SK-N-SH treated with all-trans-retinoic acid at 6 μM for 48 hours (cell line): ENCODE results near the gene SEMA4C.

Experiments
- ATAC-seq: fragments of 200-7000 bp; cut with Tn5 transposase; 3 replicates; pipeline ENCODE4 v1.9.1; 2020; ENCODE audit warnings: mild to moderate bottlenecking, moderate library complexity
- ARNTL ChIP-seq: fragments of 450-650 bp; formaldehyde crosslinking; IDR thresholded peaks from 2 replicates; pipeline ENCODE4 v1.5.0; 2020; ENCODE audit warnings: low read depth, mild to moderate bottlenecking, moderate library complexity, borderline replicate concordance
- BACH2 ChIP-seq: fragments of 250-450 bp; sonication (Bioruptor Pico); IDR thresholded peaks from 2 replicates; pipeline ENCODE4 v1.9.0; 2021; ENCODE audit warnings: mild to moderate bottlenecking, borderline replicate concordance
- CSDC2 ChIP-seq: fragments of 250-450 bp; sonication (Bioruptor Pico); IDR thresholded peaks from 2 replicates; pipeline ENCODE4 v1.5.0; 2020; ENCODE audit warnings: mild to moderate bottlenecking, moderate library complexity
- ESRRG ChIP-seq: fragments of 250-450 bp; sonication (Bioruptor Pico); IDR thresholded peaks from 2 replicates; pipeline ENCODE4 v1.6.1; 2021; ENCODE audit warnings: mild to moderate bottlenecking
- GLIS3 ChIP-seq: fragments of 250-450 bp; sonication (Bioruptor Pico); IDR thresholded peaks from 2 replicates; pipeline ENCODE4 v1.5.0; 2020; ENCODE audit warnings: mild to moderate bottlenecking, moderate library complexity
- ISL1 ChIP-seq: fragments of 250-450 bp; sonication (Bioruptor Pico); IDR thresholded peaks from 2 replicates; pipeline ENCODE4 v2.1.2; 2022; ENCODE audit warnings: mild to moderate bottlenecking, moderate library complexity
- OSR1 ChIP-seq: fragments of 250-450 bp; sonication (Bioruptor Pico); IDR thresholded peaks from 2 replicates; pipeline ENCODE4 v1.8.0; 2022; ENCODE audit warnings: moderate library complexity, mild to moderate bottlenecking, inconsistent platforms
- PPARA ChIP-seq: fragments of 250-450 bp; sonication (Bioruptor Pico); IDR thresholded peaks from 2 replicates; pipeline ENCODE4 v1.5.0; 2020; ENCODE audit warnings: mild to moderate bottlenecking, borderline replicate concordance
- RARB ChIP-seq: fragments of 250-450 bp; sonication (Bioruptor Pico); IDR thresholded peaks from 2 replicates; pipeline ENCODE4 v1.8.0; 2021; ENCODE audit warnings: mild to moderate bottlenecking, moderate library complexity
- SNAI2 ChIP-seq: fragments of 250-450 bp; sonication (Bioruptor Pico); IDR thresholded peaks from 2 replicates; pipeline ENCODE4 v1.5.0; 2020; ENCODE audit warnings: mild to moderate bottlenecking, moderate library complexity
- TCF4 ChIP-seq: fragments of 250-450 bp; sonication (Bioruptor Pico); IDR thresholded peaks from 2 replicates; pipeline ENCODE4 v1.8.0; 2021; ENCODE audit warnings: mild to moderate bottlenecking, moderate library complexity, borderline replicate concordance
- TOX ChIP-seq: fragments of 250-450 bp; sonication (Bioruptor Pico); IDR thresholded peaks from 2 replicates; pipeline ENCODE4 v1.8.0; 2021; ENCODE audit warnings: mild to moderate bottlenecking, moderate library complexity, borderline replicate concordance
- ZC3H10 ChIP-seq: fragments of 250-450 bp; sonication (Bioruptor Pico); IDR thresholded peaks from 2 replicates; pipeline ENCODE4 v1.5.1; 2021; ENCODE audit warnings: mild to moderate bottlenecking, moderate library complexity
- ZFP30 ChIP-seq: fragments of 450-650 bp; formaldehyde crosslinking; IDR thresholded peaks from 2 replicates; pipeline ENCODE4 v1.5.0; 2022; ENCODE audit warnings: mild to moderate bottlenecking, moderate library complexity
- ZNF565 ChIP-seq: fragments of 450-650 bp; formaldehyde crosslinking; conservative IDR thresholded peaks from 2 replicates; pipeline ENCODE4 v1.5.0; 2020; ENCODE audit warnings: low read depth, mild to moderate bottlenecking, moderate library complexity
- TF ChIP-seq, protein P1 (sequence below): fragments of 250-450 bp; sonication (Bioruptor Pico); IDR thresholded peaks from 2 replicates; pipeline ENCODE4 v1.5.0; 2020; ENCODE audit warnings: mild to moderate bottlenecking, moderate library complexity
- TF ChIP-seq, protein P2 (sequence below): fragments of 250-450 bp; sonication (Bioruptor Pico); IDR thresholded peaks from 2 replicates; pipeline ENCODE4 v1.8.0; 2021; ENCODE audit warnings: low read depth, mild to moderate bottlenecking, moderate library complexity, borderline replicate concordance
- TF ChIP-seq, protein P3 (sequence below): fragments of 250-450 bp; sonication (Bioruptor Pico); IDR thresholded peaks from 2 replicates; pipeline ENCODE4 v1.5.1; 2020; ENCODE audit warnings: low read depth, mild to moderate bottlenecking, moderate library complexity
- TF ChIP-seq, protein P4 (sequence below): fragments of 250-450 bp; sonication (Bioruptor Pico); IDR thresholded peaks from 2 replicates; pipeline ENCODE4 v1.5.1; 2021; ENCODE audit warnings: mild to moderate bottlenecking, moderate library complexity

The SEMA4C gene

DNA sequence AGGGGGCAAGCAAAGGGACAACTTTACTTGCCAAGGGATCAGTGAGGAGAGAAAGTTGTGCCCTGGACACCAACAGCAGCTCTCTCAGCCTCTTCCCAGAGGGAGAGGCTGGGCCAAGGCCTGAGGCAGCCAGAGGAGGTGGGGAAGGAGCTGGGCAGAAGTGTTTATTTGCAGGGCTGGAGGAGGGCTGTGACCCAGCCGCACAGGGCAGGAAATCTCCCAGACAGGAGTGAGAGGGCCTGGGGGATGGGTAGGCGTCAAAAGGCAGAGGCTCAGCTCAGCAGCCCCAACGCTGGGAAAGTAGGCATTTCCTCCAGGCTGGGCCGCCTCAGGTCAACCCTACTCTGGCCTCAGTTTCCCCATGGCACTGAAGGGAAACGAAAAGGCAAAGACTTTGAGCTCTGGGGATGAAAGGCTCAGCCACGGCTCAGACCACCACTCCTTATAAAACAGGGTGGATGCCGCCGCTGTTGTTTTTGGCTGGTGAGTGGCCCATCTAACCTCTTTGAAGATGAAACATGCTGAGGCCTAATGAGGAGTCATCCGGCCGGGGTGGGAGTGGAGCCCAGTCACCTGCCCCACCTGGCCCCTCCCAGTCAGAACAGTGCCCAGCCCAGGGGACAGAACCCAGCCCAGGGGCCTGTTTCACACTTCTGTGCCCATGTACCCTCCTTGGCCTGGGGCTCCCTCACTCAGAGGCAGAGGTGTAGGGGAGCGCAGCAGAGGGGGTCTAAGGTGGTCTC, 21.9 kb upstream of the SEMA4C start:
- ATAC-seq, result no peak
- TF ChIP-seq ARNTL (CRISPR knock-in tag) (no peak), ESRRG (CRISPR knock-in tag) (no peak), PPARA (CRISPR knock-in tag) (no peak), ZFP30 (CRISPR knock-in tag) (no peak), OSR1 (no peak), ZC3H10 (no peak), TOX (CRISPR knock-in tag) (no peak), CSDC2 (CRISPR knock-in tag) (no peak)
- TF ChIP-seq, protein P1, sequence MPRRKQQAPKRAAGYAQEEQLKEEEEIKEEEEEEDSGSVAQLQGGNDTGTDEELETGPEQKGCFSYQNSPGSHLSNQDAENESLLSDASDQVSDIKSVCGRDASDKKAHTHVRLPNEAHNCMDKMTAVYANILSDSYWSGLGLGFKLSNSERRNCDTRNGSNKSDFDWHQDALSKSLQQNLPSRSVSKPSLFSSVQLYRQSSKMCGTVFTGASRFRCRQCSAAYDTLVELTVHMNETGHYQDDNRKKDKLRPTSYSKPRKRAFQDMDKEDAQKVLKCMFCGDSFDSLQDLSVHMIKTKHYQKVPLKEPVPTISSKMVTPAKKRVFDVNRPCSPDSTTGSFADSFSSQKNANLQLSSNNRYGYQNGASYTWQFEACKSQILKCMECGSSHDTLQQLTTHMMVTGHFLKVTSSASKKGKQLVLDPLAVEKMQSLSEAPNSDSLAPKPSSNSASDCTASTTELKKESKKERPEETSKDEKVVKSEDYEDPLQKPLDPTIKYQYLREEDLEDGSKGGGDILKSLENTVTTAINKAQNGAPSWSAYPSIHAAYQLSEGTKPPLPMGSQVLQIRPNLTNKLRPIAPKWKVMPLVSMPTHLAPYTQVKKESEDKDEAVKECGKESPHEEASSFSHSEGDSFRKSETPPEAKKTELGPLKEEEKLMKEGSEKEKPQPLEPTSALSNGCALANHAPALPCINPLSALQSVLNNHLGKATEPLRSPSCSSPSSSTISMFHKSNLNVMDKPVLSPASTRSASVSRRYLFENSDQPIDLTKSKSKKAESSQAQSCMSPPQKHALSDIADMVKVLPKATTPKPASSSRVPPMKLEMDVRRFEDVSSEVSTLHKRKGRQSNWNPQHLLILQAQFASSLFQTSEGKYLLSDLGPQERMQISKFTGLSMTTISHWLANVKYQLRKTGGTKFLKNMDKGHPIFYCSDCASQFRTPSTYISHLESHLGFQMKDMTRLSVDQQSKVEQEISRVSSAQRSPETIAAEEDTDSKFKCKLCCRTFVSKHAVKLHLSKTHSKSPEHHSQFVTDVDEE (CRISPR knock-in tag), result no peak
- TF ChIP-seq, protein P2, sequence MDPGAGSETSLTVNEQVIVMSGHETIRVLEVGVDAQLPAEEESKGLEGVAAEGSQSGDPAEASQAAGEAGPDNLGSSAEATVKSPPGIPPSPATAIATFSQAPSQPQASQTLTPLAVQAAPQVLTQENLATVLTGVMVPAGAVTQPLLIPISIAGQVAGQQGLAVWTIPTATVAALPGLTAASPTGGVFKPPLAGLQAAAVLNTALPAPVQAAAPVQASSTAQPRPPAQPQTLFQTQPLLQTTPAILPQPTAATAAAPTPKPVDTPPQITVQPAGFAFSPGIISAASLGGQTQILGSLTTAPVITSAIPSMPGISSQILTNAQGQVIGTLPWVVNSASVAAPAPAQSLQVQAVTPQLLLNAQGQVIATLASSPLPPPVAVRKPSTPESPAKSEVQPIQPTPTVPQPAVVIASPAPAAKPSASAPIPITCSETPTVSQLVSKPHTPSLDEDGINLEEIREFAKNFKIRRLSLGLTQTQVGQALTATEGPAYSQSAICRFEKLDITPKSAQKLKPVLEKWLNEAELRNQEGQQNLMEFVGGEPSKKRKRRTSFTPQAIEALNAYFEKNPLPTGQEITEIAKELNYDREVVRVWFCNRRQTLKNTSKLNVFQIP (CRISPR knock-in tag), result no peak
- TF ChIP-seq, protein P3, sequence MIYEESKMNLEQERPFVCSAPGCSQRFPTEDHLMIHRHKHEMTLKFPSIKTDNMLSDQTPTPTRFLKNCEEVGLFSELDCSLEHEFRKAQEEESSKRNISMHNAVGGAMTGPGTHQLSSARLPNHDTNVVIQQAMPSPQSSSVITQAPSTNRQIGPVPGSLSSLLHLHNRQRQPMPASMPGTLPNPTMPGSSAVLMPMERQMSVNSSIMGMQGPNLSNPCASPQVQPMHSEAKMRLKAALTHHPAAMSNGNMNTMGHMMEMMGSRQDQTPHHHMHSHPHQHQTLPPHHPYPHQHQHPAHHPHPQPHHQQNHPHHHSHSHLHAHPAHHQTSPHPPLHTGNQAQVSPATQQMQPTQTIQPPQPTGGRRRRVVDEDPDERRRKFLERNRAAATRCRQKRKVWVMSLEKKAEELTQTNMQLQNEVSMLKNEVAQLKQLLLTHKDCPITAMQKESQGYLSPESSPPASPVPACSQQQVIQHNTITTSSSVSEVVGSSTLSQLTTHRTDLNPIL (CRISPR knock-in tag), result no peak

DNA sequence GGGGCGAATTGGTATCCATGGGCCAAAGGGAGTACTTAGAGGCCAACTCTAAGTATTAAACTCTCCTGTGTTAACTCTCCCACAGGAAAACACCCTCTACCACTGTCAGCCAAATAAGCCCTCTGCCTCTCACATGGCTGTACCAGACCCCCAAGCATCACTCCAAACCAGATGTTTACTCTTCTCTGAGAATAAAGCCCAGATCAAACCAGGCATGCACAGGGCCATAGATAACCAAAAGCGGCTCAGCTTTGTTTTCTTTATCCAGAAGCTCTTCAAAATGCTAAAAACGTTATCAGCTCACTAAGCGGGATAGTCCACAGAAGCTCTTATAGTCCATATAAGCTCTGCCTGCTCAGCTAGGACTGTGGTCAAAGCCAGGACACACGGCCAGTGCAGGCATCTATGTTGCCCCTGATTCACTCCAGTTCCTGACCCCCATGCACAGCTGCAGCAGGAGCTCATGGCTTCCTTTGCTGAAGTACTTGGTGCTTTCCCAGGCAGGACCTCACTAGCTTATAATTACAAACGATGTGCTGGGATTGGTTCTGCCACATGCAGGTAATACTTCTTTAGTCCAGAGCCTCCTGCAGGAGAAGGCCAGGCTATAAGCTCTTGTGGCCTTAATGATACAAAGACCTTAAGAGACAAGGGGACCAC, 21.0 kb upstream of the SEMA4C start:
- TF ChIP-seq BACH2 (CRISPR knock-in tag), result no peak
- TF ChIP-seq, protein P2 (CRISPR knock-in tag), result no peak
- TF ChIP-seq, protein P3 (CRISPR knock-in tag), result no peak
- TF ChIP-seq ZFP30 (CRISPR knock-in tag), result no peak
- no peak for TF ChIP-seq ZNF565 (CRISPR knock-in tag)
- no peak for TF ChIP-seq CSDC2 (CRISPR knock-in tag)
- no peak for TF ChIP-seq GLIS3 (CRISPR knock-in tag)
- TF ChIP-seq, protein P4, sequence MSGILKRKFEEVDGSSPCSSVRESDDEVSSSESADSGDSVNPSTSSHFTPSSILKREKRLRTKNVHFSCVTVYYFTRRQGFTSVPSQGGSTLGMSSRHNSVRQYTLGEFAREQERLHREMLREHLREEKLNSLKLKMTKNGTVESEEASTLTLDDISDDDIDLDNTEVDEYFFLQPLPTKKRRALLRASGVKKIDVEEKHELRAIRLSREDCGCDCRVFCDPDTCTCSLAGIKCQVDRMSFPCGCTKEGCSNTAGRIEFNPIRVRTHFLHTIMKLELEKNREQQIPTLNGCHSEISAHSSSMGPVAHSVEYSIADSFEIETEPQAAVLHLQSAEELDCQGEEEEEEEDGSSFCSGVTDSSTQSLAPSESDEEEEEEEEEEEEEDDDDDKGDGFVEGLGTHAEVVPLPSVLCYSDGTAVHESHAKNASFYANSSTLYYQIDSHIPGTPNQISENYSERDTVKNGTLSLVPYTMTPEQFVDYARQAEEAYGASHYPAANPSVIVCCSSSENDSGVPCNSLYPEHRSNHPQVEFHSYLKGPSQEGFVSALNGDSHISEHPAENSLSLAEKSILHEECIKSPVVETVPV (CRISPR knock-in tag), result no peak
- no peak for TF ChIP-seq OSR1
- TF ChIP-seq TCF4 (CRISPR knock-in tag), result no peak
- TF ChIP-seq TOX (CRISPR knock-in tag), result no peak
- no peak for TF ChIP-seq RARB
- TF ChIP-seq PPARA (CRISPR knock-in tag), result no peak
- no peak for TF ChIP-seq ISL1 (CRISPR knock-in tag)
- no peak for TF ChIP-seq ARNTL (CRISPR knock-in tag)
- TF ChIP-seq ESRRG (CRISPR knock-in tag), result no peak
- no peak for TF ChIP-seq SNAI2
- TF ChIP-seq ZC3H10, result no peak
- no peak for ATAC-seq
